K562 (cell line): ENCODE measurements around the gene OLR1.

Experiments used
- BDP1 ChIP-seq: IDR thresholded peaks from 3 replicates; pipeline ENCODE4 v1.6.1; 2011; ENCODE audit not compliant: insufficient read length, insufficient read depth
- EGR1 ChIP-seq: fragments of 450-650 bp; conservative IDR thresholded peaks from 2 replicates; pipeline ENCODE4 v1.6.1; 2017; ENCODE audit warnings: mild to moderate bottlenecking
- RAD21 ChIP-seq, 2 experiments: fragments of 250-450 bp in 1 of 2; fragments of 450-650 bp in 1 of 2; sonication (Bioruptor Pico) in 1 of 2; formaldehyde crosslinking in 1 of 2; IDR thresholded peaks in 1 of 2; conservative IDR thresholded peaks in 1 of 2; 2 replicates each; pipeline versions ENCODE4 v1.4.0 to v1.8.0; 2020 to 2022; ENCODE audit warnings: mild to moderate bottlenecking in 2 of 2, moderate library complexity in 1 of 2
- RCOR1 ChIP-seq, 2 experiments: IDR thresholded peaks; 2 replicates each; pipeline ENCODE4 v1.6.1; 2012; ENCODE audit warnings: low read depth in 2 of 2, low read length in 2 of 2, borderline replicate concordance in 1 of 2, improper control_type of control experiment in 1 of 2
- SUPT5H ChIP-seq: fragments of 450-650 bp; IDR thresholded peaks from 2 replicates; pipeline ENCODE4 v1.6.1; 2016

DNA sequence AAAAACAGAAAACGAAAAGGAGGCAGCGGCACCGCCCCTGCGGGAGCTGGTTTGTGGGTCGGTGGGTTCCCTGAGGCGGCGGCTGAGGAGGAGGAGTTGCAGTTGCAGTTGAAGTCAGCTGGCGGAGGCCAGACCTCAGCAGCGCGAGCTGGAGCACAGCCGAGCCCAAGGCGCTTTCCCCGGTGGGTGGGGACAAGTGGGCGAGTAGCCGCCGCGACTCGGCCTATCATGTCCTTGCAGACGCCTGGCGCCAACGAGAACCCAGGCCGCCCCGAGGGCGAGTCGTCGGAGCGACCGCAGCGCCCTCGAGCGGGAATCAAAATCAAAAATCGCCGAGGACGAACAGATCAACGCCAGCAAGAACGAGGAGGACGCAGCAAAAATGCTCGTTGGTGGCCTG is 60.5 kb downstream of the OLR1 start:
- TF ChIP-seq RCOR1 (IDR thresholded peaks at IDR 0.05; ENCODE audit: borderline replicate concordance in 1 of 2, low read depth in 2 of 2, low read length in 2 of 2) (no peak), SUPT5H (no peak), BDP1 (no peak), RAD21 (CRISPR knock-in tag; conservative IDR thresholded peaks at IDR 0.05 in 1 of 2, IDR thresholded peaks at IDR 0.05 in 1 of 2) (no peak), EGR1 (no peak)
